Measurements from ENCODE around the gene RIPK1.

Gene RIPK1

DNA sequence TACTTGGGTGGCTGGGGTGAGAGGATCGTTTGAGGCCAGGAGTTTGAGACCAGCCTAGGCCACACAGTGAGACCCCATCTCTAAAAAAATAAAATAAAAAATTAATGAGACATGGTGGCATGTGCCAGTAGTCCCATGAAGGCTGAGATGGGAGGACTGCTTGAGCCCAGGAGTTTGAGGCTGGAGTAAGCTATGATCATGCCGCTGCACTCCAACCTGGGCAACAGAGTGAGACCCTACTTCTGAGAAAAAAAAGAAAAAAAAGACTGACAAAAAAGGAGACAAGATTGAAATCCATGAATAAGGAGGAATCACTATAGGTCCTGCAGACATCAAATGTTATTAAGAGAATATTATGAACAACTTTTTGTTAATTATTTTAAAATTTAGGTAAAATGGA lies 26.5 kb downstream of the RIPK1 start:
- TF ChIP-seq, protein P1, sequence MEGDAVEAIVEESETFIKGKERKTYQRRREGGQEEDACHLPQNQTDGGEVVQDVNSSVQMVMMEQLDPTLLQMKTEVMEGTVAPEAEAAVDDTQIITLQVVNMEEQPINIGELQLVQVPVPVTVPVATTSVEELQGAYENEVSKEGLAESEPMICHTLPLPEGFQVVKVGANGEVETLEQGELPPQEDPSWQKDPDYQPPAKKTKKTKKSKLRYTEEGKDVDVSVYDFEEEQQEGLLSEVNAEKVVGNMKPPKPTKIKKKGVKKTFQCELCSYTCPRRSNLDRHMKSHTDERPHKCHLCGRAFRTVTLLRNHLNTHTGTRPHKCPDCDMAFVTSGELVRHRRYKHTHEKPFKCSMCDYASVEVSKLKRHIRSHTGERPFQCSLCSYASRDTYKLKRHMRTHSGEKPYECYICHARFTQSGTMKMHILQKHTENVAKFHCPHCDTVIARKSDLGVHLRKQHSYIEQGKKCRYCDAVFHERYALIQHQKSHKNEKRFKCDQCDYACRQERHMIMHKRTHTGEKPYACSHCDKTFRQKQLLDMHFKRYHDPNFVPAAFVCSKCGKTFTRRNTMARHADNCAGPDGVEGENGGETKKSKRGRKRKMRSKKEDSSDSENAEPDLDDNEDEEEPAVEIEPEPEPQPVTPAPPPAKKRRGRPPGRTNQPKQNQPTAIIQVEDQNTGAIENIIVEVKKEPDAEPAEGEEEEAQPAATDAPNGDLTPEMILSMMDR (conservative IDR thresholded peaks at IDR 0.05; ENCODE audit: low read depth, low read length): no peak
- no peak for DNase-seq (ENCODE audit: low read depth)

DNA sequence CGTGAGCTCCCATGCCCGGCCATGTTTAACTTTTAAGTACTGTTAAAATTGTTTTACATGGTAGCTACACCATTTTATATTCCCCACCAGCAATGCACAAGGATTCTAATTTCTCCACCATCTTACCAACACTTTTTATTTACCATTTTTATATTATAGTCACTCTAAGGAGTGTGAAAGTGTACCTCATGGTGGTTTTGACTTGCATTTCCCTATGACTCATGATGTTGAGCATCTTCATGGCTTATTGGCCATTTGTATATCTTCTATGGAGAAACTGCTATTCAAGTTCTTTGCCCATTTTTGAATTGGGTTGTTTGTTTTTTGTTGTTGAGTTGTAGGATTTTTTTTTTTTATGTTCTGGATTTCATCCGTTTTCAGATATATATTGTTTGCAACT lies 34.6 kb downstream of the RIPK1 start:
- TF ChIP-seq, protein P1 (conservative IDR thresholded peaks at IDR 0.05; ENCODE audit: low read depth, low read length): no peak
- H3K4me3 ChIP-seq (ENCODE audit: low read depth, low read length): no peak overlapping the region
- DNase-seq (ENCODE audit: low read depth): peak; percentile 11

More for the DNA sequence above, 26.5 kb downstream of the RIPK1 start:
- H3K4me3 ChIP-seq (ENCODE audit: low read depth, low read length): no peak overlapping the region

DNA sequence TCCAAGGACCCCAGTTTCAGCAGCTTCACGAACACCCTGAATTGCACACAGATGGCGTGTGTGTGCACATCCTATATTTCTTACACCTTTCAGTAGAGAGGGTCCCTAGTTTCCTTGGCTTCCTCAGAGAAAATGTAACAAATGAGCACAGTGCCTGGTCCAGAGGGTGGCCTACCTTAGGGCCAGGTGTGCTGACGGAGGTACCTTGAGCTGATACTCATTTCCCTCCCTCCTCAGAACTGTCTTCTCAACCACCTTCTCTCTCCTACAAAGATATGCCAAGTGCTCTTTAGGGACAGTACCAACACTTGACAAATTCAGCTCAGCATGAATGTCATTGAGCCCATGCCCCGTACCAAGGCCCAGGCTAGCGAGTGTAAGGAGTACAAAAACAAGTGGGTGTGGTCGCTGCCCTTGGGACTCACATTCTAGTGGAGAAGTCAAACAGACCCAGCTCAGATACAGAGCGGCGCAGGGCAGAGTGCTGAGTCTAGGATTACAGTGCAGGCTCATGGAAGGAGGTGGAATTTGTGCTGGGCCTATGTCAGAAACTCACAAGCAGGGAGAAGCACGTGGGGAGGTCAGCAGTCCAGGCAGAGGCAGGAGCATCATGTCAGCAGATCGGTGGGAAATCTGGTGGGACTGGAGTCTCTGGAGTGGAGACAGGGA lies 40.6 kb downstream of the RIPK1 start:
- H3K4me3 ChIP-seq (ENCODE audit: low read depth, low read length): no peak overlapping the region
- TF ChIP-seq, protein P1 (conservative IDR thresholded peaks at IDR 0.05; ENCODE audit: low read depth, low read length): no peak
- no peak for DNase-seq (ENCODE audit: low read depth)

DNA sequence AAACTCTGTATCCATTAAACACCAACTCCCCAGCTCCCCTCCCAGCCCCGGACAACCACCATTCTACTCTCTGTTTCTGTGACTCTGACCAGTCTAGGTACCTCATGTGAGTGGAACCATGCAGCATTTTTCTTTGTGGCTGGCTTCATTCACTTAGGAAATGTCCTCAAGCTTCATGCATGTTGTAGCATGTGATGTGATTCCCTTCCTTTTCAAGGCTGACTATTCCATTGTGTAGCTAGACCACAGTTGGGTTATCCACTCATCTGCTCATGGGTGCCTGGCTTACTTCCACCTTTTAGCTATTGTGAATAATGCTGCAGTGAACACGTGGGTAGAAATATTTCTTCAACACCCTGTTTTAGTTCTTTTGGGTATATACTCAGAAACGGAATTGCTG lies 41.5 kb downstream of the RIPK1 start:
- DNase-seq (ENCODE audit: low read depth): no peak
- no peak overlapping the region for H3K4me3 ChIP-seq (ENCODE audit: low read depth, low read length)
- TF ChIP-seq, protein P1 (conservative IDR thresholded peaks at IDR 0.05; ENCODE audit: low read depth, low read length): no peak

DNA sequence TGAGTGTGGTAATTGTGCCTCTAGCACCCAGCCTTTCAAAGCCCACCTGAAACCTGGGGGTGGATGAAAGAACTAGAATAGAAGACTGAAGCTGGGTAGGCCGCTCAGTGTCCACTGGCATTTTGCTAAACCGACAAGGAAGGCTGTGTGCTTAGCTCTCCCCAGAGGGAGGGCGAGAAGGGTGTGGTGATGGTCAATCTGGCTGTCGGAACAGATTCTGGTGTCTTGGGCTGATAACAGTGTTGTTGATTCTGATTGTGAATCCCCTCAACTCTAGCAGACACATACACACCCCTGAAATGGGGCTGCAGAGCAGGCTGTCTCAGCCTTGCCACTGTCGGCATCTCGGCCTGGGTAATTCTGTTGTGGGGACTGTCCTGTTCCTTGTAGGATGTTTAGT lies 46.1 kb downstream of the RIPK1 start:
- H3K4me3 ChIP-seq (ENCODE audit: low read depth, low read length): no peak overlapping the region
- DNase-seq (ENCODE audit: low read depth): no peak
- TF ChIP-seq, protein P1 (conservative IDR thresholded peaks at IDR 0.05; ENCODE audit: low read depth, low read length): no peak

DNA sequence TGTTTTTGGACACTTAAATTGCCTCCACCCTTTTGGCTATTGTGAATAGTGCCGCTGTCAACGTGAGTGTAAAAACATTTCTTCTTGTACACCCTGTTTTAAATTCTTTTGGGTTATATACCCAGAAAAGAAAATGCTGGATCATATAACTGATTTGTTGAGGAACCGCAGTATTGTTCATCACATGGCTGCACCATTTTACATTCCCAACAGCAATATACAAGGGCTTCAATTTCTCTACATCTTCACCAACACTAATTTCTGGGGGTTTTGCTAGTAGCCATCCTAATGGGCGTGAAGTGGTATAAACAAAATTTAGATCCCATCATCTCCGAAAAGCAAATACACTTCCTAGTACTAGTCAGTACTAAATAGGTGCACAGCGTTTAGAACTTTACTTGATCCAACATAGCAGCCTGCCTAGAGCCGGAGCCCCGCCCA lies 49.6 kb downstream of the RIPK1 start:
- peak; percentile 81 for DNase-seq (ENCODE audit: low read depth)
- TF ChIP-seq, protein P1 (conservative IDR thresholded peaks at IDR 0.05; ENCODE audit: low read depth, low read length): no peak
- H3K4me3 ChIP-seq (ENCODE audit: low read depth, low read length): peak overlapping the region; percentile 95
